GM20000 (cell line): ENCODE results near the gene SYPL2.
"Not testable (repeated sequence)": the region's sequence is repeated elsewhere in the genome, so short reads cannot be mapped to it uniquely, and the experiment has no call there.

Source experiments
- DNase-seq: peaks from one replicate; pipeline ENCODE4 v3.0.0; 2012; ENCODE audit warnings: low spot score
- CTCF ChIP-seq: IDR thresholded peaks from 2 replicates; pipeline ENCODE4 v1.5.1; 2012; ENCODE audit warnings: mild to moderate bottlenecking, control low read depth; ENCODE audit errors: extremely low read depth, missing control alignments

The SYPL2 gene

DNA sequence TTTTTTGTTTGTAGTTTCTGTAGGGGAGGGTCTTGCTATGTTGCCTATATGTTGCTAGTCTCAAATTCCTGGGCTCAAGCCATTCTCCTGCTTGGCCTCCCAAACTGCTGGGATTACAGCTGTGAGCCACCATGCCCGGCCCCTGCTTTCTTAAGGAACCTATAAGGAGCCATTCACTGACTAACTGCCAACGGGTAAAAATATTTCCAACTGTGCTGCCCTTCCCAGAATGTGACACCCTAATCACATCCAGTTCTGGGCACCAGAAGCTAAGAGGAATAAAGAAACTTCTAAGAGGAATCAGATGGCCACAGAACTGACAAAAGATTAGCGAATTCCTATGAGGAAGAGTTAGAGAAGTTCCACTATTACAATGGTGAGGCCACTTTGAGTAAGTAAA is 6.4 kb downstream of the SYPL2 start:
- DNase-seq = no peak
- no peak for TF ChIP-seq CTCF

- not testable (repeated sequence) for DNase-seq
Observed at GRCh38 chr1:109473284-109474057, 7.1 kb downstream of the SYPL2 start.

DNA sequence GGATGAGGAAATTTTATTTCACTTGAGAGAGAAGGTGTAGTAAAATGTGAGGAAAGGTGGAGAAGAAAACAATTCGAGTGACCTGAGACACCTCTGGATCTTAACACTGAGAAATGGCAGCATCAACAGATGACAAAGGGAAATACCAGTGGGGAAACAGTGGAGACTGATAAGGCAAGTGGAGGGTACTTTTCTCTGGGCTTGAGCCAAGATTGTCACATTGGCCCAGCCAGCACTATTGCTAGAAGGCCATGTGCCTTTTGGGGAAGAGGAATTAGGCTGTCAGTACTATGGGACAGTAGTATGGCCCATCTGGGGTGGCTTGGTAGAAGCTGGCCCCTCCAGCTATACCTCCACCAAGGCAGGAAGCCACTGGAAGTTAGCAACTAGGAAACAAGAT is 8.4 kb downstream of the SYPL2 start:
- no peak for TF ChIP-seq CTCF

GRCh38 chr1:109475261-109475660 is 8.9 kb downstream of the SYPL2 start:
- no peak for TF ChIP-seq CTCF
- DNase-seq = no peak

More for the DNA sequence above, 8.4 kb downstream of the SYPL2 start:
- no peak for DNase-seq

DNA sequence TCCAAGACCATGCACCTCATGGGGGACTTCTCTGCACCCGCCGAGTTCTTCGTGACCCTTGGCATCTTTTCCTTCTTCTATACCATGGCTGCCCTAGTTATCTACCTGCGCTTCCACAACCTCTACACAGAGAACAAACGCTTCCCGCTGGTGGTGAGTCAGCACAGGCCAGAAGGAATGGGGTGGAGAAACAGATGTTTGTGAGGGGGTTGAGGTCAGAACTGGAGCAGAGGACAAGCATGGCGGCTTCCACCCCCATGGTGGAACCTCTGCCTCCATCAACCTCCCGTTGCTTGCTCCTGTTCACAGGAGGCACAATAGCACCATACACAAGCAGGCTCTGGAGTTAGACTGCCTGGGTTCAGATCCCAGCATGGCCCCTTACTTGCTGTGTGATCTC is 10.5 kb downstream of the SYPL2 start:
- no peak for DNase-seq
- no peak for TF ChIP-seq CTCF

GRCh38 chr1:109477821-109478220 is 11.5 kb downstream of the SYPL2 start:
- no peak for TF ChIP-seq CTCF
- DNase-seq = no peak

GRCh38 chr1:109478806-109479205 is 12.5 kb downstream of the SYPL2 start:
- DNase-seq = no peak
- no peak for TF ChIP-seq CTCF

- no peak for TF ChIP-seq CTCF
- DNase-seq = no peak
Observed at GRCh38 chr1:109479311-109479710, 13.0 kb downstream of the SYPL2 start.
